GM18526 (cell line): ENCODE results near the gene CADPS2.

Source experiments
- POLR2A ChIP-seq: IDR thresholded peaks from 3 replicates; pipeline ENCODE4 v1.6.1; 2011; ENCODE audit not compliant: insufficient read length; ENCODE audit errors: extremely low read depth

CADPS2 gene

DNA sequence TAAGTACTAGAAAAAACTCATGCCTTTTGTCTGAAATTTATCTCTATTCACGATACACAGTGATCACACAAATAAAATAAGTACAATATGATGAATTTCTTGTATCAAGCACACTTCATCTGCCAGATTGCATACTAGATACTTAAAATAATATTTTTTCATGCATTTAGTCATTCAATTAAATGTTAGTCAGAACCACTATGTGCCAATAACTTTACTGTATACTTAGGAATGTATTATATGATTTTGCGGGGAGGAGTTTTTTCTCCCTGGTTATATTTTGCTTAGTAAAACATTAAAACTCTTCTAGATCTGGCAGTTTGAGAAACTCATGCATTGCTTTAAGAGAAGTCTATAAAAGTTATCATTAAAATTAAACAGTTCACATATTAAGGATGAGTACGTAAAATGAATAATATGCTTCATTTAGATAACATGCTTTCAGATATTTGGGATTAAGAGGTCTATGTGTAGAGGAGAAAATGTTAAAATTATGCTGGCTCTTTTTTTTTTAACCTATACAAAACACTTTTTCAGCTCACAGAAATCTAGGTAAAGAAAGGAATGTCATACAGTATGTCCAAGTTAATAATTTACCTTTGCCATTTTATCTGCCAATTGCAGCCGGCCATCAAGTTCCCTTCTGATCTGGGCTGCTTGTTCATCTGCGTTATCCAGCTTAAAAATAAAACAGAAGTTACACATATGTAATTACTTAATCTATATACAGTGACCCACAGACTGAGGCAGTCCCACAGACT, 257.4 kb downstream of the CADPS2 start:
- no peak for TF ChIP-seq POLR2A

DNA sequence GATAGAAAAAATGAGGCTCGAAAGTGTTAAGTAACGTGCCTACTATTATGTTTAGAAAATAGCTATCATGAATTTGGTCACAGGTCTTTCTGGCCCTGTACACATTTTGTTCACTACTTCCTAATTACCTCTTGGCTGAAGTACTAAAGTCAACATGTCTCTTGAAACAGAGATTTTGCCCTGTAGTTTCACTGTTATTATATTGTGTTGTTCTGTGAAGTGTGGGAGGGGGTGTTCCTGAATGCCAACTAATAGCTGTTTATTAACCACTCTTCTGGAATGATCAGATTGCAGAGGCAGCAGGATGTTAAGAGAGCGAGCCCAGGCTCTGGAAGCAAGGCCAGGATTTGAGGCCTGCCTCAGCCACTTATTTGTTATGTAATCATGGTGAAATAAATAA, 259.5 kb downstream of the CADPS2 start:
- no peak for TF ChIP-seq POLR2A

DNA sequence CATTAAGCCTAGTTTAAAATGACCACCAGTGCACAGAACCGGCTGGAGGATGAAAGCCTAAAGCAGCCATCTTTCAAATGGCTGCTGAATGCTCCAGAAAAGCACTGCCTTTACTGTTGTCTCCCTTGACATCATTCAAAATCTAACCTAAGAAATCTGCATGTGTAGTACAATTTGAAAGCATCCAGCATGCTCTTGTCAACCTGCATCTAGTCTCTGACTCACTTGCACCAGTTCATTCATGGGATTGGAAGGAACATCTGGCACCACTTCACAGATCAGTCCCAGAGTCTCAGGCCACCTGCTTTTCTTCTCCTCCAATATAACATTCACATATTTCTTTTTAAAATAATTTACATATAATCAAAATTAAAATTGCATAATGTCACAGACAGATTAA, 263.6 kb downstream of the CADPS2 start:
- no peak for TF ChIP-seq POLR2A

DNA sequence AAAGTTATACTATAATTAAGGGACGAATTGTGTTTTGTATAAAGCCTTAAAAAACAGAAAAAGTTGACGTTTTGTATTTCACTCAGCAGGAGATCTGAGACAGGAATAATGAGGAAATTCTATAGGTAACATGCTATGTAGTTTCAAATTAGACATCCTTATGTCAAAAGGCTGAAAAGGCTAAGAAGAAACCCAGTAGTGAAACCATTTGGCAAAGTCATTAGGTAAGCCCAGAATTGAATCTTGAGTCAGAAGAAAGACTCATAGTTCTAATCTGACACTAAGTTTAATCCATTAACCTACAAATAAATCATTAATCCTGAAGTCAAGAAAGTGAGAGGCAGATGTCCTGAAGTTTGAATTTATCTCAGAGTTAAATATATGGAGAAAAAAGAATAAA, 266.6 kb downstream of the CADPS2 start:
- TF ChIP-seq POLR2A = no peak

DNA sequence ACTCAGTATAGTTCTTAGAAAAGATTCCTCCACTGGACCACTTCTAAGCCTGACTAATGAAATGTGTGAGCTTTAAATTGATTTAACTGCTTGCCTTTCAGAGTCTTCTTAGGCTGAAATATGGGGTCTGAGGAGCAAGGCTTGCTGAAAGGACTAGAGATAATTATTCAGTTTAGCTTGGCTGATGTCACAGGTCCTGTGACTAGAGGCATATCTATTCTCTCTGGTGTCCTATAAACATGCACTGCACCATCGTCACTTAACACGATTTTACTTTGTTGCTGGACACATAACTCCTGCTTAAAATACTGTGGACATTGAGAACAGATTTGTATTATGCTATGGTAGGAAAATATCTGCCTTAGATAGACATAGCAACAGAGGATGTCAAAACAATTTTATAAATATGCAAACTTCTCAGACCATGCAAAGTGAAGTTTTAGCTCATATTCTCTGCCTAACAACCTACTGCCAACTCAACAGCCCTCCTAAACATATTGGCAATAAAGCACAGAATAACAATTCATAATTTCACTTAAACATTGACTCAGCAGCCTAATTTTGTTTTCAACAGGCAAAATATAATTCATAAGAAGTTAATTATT, 267.6 kb downstream of the CADPS2 start:
- TF ChIP-seq POLR2A = no peak

DNA sequence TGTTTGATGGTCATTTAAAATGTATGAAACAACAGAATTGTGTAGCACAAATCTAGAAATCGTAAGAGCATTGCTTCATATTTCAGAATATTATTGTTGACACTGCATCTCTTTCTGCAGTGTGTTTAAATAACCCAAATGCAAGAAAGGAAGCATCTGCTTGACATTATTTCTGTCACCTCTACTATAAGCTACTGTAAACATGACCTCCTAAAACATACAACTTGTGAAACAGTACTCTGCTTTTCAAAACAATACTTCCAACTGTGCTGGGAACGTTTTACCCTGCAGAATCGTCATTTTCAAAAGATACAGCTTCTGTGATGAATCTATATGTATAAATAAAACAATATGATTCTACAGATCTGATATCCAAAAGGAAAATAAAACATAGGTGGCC, 269.3 kb downstream of the CADPS2 start:
- no peak for TF ChIP-seq POLR2A

DNA sequence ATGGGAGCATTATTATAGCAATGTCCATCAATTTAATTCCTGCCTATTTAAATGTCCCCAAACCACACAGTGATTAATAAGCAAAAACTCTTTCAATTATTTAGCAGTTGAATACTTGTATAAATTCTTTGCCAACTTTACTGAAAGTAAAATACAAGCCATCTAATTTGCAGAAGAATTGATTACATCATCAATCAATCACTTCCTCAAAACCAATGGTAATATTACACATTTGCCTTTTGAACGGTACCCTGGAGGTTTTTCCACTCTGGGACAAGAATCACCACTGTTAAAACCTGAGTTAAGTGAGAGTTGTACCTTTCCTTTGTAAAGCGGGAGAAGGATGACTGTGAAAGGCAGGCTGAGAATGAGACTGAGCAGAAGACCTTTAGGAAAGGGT, 280.3 kb downstream of the CADPS2 start:
- TF ChIP-seq POLR2A = no peak

DNA sequence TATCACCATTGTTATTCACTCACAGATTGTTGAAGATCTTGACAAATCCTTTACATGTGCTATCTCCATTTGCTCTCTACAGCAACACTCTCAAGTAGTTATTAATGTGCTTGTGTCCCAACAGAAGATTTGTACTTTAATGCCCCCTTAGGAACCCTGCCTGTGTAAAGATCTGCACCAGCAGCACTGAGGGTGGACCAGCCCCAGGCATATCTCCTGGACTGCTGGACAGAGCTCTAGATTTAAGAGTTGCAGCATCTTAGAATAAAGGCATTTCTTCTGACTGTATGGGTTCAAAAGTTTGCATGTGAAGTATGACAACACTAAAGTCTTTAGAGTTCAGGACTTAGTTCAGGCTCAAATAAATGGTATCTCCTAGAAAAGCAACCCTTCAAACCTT, 282.0 kb downstream of the CADPS2 start:
- TF ChIP-seq POLR2A = no peak

DNA sequence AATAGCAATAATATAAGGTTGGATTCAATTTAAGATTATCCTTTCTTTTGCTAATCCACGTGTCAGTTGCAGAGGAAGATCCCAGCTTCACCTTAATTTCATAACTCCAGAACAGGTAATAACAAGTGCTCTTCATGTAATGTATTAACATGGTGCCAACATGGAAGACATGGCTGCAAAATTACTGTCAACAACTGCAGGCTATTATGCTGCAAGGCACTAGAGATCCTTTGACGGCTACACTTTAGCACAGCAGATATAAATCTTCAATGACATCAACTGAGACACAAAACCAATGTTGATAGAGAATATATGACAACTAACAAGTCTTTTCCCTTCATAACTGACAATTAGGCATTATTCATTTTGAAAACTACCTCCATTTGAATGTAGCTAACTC, 283.5 kb downstream of the CADPS2 start:
- TF ChIP-seq POLR2A = no peak

DNA sequence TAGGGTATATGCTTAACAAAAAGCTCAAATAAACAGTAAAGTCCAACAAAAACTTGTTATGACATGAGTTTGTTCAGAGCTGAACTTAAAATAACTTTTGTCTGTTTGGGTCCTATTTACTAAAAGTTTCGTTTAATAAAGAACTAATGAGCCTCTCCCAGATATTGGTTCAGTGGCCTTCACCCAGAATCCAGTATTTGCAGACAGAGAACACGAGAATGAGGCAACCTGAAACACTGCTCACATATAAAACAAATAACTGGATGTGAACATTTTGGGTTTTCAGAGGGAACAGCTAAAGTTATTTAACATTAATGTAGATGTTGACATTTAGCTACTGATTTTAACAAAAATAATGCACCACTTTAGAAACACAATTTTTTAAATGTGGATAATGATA, 285.6 kb downstream of the CADPS2 start:
- TF ChIP-seq POLR2A = no peak

DNA sequence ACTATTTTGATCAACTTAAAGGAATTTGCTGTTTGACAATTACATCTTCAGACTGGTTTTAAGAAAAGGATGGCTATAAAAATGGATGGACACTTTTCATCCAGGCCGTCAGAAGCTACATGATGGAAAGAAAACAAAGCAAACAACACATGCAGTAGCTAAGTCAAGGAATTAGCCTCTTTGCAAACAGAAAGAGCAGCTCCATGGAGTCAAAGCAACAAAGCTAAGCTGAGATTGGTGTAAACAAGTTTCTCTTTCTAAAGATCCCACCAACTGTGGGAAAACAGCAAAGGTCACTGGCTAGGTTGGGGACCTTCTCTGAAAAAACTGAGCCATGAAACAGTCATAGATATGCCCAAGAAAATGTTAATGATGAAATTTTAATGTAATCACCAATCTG, 286.2 kb downstream of the CADPS2 start:
- TF ChIP-seq POLR2A = no peak

DNA sequence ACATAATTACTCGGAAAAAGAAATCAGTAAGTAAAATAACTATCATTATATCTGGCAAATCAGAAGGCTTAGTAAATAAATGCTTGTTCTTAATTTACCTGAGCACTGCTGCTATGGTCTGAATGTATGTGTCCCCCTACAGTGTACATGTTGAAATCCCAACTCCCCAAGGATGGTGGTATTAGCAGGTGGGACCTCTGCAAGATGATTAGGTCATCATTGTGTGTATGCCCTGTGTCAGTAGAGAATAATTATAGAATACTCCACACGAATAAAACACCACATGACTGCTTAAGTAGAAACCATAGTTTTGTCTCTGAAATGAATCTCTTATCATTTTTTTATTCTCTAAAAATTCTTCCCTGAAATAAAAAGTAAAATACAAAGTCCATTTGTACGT, 289.0 kb downstream of the CADPS2 start:
- TF ChIP-seq POLR2A = no peak

DNA sequence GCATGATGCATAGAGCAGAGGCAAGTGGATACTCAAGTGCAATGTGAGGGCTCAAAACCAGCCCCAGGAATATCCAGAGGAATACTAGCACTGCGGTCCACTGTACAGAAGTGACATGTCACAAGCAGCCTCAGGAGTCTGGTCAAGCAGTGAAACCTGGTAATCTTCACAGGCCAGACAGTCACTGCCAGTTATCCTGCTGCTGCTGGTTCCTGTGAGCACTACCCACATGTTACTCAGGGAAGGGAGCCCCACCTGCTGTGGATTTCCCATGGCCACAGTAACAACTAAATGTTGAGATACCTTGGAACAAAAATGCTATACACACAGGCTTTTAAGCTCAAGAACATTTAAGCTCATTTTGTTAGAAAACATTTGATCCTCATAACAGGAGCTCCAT, 290.4 kb downstream of the CADPS2 start:
- no peak for TF ChIP-seq POLR2A

DNA sequence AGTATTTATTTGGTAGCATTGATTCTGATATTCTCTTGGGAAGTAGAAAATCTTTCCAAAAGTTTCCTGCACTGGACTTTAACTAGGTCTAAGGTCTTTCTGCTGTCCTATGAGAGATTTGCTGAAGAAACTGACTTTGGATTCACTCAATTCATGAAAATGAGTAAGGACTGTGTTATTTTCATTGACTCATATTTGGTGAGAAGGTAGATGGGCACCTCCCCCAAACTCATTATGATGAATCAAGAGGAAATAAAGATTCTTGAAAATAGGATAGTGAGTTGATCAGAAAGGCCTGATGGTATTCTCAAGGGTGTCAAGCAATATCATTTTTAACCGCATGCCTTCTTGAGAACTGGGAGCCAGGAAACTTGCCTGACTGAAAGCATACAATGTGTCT, 297.6 kb downstream of the CADPS2 start:
- TF ChIP-seq POLR2A = no peak

DNA sequence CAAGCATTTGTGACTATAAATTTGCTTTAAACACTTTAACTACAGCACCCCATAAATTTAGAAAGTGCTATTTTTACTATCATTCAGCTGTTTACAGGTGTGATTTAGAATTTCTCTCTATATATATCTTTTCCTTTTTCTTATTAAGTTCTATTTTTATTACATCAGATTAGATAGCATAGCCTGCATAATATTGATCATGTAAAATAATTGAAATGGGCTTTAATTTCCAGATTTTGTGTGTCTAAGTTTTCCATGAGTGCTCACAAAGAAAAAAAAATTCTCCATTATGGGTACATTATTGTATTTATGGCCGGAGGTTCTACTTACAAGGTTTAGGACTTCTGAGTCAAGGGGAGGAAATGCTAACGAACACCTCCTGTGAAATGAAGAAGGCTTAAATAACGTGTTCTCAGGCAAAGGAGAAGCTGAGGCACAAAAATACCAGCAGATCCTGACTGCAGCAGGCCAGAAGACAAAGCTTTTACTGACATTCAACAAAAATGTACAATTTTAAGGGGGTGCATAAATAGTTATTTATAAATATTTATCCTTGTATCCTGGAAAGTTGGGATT, 301.5 kb downstream of the CADPS2 start:
- no peak for TF ChIP-seq POLR2A

DNA sequence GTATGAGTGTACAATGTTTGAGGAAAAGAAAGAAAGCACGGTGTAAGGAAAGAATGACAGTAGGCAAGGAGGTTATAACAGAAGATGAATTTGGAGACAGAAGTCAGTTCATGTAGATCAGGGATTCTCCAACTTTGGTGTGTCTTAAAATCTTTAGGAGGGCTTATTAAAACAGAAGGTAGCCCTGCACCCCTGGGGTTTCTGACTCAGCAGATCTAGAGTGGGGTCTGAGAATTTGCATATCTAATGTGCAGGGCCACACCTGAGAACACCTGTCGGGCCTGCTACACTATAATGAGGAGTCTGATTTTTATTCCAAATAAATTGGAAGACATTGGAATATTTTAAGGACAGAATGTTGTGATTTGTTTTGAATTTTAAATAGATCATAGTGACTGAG, 307.9 kb downstream of the CADPS2 start:
- TF ChIP-seq POLR2A = no peak
